IPS-18c (cell line): ENCODE data around the gene TRIM28.
A peak's percentile ranks its signal among the peaks of the same experiment; 100 is the strongest.
"Not testable (repeated sequence)": the region's sequence is repeated elsewhere in the genome, so short reads cannot be mapped to it uniquely, and the experiment has no call there.

Source experiments
- H3K4me3 ChIP-seq: 2 replicates; pipeline ENCODE4 v1.7.0; 2013; ENCODE audit warnings: low read depth, mild to moderate bottlenecking, low read length, moderate library complexity; ENCODE audit not compliant: insufficient read depth
- H3K9me3 ChIP-seq: one replicate; pipeline ENCODE4 v1.6.1; 2013; ENCODE audit warnings: mild to moderate bottlenecking, low read length, moderate library complexity; ENCODE audit not compliant: control insufficient read depth, insufficient read depth

TRIM28 gene

DNA sequence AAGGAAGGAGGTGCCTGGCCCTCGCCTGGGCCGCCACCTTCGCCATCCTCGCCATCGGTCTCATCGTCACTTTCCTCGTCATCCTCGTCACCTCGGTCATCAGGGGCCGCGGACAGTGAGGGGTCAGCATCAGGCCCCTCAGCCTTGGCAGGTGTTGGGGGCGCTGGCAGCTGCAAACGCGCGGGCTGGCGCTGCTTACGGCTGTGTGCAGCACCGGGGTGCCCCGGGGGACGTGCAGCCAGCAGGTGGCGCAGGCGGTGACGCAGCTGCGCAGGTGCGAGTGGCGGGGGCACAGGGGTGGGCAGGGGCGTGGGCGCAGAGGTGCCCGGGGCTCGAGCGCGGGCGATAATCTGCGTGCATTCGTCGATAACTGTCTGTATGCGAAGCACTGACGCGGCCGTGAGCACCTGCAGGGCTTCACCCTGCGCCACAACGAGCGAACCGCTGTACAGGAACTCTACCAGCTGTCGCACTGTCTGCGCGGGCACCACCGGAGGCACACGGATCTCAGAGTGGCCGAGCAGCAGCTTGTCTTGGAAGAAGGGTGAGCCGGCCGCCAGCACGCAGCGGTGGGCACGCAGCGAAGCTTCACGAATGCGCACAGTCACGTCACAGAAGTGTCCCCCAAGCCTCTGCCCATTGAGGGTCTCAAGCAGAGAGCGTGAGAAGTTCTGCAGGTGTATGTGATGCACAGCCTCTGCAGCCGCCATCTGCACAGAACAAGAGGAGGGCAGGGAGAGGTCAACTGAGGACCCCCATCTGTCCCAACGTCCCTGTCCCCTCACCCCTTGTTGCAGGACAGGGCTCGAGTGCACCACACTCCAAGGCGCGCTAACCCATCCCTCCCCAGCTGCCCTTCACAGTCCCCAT, 26.7 kb upstream of the TRIM28 start:
- Histone ChIP-seq H3K9me3 (peaks cover 3% of the 10 kb centered on the region), H3K4me3 (no peak overlapping the region)

DNA sequence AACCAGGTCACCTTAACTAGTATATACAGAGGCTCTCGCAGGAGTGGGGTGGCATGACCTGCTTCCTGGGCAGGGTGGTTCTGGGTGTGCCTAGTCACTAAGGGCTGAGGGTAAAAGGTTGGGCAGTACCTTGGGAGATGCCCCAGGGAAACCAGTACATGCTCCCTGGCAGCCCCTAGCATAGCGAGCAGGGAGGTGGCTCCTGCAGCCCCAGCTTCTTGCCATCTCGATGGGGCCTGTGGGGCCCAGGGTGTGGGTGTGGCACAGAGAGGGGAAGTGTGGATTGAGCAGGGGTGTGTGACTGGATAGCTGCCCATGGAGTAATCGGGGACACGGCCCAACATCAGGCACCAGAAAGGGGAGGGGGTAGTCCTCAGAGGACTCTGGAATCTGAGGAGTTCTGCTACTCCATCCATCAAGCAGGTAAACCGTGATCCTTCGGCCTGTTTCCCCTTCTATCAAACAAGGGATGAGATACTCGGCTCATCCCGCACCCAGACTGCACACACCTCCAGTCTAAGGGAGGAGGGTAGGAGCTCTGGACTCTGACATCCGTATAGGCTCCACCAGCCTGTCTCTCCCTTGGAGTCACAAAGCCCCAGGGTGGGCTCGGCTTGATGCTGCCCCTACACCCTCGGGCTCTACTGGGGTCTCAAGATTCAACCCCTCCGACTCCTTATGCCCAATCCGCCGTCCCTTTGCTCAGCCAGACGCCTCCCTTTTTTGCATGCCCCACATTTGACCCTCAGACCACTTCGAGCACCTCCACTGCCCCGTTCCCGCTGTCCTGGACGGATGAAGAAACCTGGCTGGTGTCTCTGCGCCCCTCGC, 25.4 kb upstream of the TRIM28 start:
- H3K4me3 ChIP-seq, result peak overlapping the region; percentile 95
- peaks cover 3% of the 10 kb centered on the region for H3K9me3 ChIP-seq

DNA sequence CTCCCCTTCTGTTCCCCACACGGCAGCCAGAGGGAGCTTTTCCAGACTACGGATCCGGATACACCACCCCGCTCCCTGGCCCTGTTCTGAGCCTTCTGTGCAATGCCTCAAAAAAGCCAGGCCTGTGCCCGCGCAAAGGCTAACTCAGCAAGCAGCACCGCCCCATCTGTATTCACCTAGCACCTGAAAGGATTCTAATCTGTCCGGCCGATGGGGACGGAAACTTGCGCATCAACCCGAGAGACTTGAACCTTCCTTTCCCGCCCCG, 24.8 kb upstream of the TRIM28 start:
- peaks cover 3% of the 10 kb centered on the region for H3K9me3 ChIP-seq
- H3K4me3 ChIP-seq, result peak overlapping the region; percentile 95

DNA sequence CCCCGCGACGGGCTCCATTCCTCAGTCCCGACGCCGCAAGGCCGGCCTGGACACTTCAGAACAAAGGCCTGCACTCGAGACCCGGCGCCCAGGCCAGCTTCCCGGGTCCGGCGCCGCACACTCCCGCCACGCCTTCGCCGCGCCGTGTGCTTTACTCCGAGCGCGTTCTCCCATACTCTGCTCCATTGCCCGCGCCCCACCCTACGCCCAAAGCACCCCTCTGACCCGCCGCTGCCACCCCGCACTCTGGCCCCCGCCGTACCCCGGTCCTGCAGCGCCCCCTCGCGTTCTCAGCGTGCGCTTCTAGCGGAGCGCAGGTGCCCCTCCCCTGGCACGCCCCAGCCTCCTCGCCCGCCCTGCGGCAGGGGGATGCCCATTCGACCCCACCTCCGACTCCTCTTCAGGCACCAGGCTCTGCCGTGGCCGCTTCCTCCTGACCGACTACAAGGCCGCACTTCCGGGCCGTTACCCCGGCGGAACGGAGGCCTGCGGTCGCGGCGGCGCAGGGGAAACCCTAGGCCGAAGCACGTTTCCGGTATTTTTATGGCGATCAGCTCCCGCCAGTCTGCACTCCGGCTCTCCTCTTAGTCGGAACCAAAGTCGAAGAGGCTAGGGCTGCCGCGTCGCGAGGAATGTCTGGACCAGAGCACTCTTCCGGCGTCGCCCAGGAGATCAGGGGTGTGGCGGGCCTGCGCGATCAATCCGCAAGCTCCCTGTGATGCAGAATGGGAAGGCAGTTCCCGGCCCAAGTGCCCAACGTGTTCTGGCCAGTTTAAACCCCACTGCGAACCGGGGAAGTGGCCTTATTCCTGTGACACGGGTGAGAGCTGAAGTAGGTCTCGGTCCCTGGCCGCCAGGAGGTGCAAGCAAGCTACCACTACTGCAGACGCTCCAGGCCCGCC, 24.3 kb upstream of the TRIM28 start, which contains the start of gene ZBTB45:
Gene ZBTB45 (minus strand): TSS at position 456 of the 902 bp plus-strand sequence. CDS start 2,137 bp downstream, outside the sequence.
- peaks cover 3% of the 10 kb centered on the region for H3K9me3 ChIP-seq
- peak within 1 kb of the TSS; percentile 95 for H3K4me3 ChIP-seq

DNA sequence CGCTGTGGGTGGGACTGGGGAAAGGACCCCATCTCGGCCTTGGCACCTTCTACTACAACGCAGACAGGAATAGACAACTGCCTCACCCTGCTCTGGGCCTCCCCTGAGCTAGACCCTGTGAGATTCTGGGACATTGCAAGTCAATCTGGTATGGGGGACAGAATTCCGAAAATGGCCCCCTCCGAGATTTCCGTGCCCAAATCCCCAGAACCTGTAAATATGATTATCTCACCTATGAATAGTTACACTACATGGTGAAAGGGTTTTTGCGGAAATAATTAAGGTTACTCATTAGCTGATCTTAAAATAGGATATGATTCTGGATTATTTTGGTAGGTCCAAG, 23.6 kb upstream of the TRIM28 start:
- Histone ChIP-seq H3K4me3 (peak overlapping the region; percentile 95), H3K9me3 (peaks cover 3% of the 10 kb centered on the region)

DNA sequence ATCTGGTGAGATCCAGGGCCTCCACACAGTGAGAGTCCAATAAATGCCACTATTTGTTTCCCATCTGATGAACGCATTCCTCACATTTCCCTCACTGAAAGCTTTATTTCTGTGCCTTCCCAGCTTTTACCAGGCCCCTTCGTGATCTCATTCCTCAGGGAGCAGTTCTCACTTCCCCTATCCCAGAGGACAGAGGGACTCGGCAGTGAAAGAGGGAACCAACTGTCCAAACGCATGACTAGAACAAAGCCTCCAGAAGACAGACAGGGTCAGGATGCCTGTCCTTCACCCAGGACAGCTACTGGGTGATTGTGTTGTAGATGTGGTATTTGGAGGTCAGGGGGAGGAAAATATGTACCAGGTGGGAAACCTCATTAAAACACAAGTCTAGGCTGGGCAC, 22.2 kb upstream of the TRIM28 start:
- no peak overlapping the region for H3K4me3 ChIP-seq

DNA sequence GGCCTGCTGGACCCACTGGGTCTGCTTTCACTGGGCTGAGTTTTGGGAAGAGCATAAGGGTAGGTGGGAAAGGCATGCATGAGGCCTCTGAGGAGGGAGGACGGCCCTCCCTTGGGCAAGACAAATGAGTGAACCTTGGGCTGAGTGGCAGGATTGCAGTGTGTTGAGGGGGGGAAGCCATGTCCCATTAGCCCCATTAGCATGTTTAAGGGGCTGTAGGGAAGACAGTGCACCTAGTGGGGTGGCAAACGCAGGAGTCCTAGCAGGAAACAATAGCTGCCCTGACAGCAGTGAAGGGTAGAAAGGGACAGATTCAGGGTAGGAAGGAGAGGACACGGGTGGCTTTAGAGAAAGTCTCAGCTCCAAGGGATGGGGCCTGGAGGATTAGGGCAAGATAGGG, 21.2 kb upstream of the TRIM28 start:
- Histone ChIP-seq H3K4me3 (no peak overlapping the region), H3K9me3 (peaks cover 3% of the 10 kb centered on the region)

More for the DNA sequence above, 22.2 kb upstream of the TRIM28 start:
- H3K9me3 ChIP-seq, result peaks cover 3% of the 10 kb centered on the region

DNA sequence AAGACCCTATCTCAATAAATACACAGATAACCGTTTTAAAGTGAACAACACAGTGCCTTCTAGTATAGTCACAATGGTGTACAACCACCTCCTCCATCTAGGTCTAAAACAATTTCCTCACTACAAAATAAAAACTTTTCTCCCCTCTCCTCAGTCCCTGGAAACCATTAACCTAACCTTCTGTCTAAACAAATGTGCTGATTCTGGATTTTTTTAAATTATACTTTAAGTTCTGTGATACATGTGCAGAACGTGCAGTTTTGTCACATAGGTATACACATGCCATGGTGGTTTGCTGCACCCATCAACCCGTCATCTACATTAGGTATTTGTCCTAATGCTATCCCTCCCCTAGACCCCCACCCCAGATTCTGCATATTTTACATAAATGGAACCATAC, 14.5 kb upstream of the TRIM28 start:
- Histone ChIP-seq H3K4me3 (no peak overlapping the region), H3K9me3 (no peaks in the 10 kb centered on the region)

DNA sequence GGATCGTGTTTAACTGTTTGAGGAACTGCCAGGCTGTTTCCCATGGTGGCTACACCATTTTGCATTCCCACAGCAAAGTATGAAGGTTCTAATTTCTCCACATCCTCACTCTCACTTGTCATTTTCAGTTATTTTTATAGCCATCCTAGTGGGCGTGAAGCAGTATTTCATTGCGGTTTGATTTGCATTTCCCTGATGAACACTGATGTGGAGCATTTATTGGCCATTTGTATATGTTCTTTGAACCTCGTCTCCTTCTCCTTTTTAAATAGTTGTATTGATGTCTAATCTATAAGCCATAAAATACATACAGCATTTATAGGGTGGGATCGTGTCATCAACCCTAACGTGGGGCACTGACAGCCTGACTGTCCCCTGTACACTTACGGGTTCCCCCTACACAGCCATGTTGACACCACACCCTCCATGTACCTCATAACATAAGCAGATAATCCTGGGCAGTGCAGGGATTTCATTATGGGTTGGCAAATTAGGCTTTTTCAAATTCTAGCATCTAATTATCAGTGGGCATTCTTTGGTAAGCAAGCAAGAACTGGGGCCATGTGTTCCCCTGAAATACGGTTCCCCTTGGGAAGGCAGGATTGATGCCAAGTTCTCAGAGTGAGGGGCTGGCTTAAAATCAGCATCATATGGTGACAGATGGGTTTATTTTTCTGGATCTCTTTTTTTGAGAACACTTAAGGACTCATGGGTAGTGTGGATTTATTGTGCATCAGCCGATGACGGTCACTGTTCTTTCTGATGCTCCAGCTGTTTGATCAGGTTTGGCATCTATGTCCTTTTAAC, 12.6 kb upstream of the TRIM28 start:
- no peaks in the 10 kb centered on the region for H3K9me3 ChIP-seq
- no peak overlapping the region for H3K4me3 ChIP-seq

DNA sequence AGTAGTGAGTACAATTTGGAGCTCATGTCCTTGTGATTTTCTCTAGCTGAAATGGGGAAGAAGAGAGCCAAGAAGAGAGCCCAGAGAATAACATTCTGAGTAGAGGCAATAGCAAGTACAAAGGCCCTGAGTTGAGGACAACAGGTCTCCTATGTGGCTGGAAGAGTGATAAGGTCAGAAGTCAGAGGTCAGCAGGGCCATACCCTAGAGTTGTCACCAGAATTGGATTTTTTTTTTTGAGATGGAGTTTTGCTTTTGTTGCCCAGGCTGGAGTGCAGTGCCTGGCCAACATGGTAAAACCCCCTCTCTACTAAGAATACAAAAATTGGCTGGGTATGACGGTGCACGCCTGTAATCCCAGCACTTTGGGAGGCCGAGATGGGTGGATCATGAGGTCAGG, 8.0 kb upstream of the TRIM28 start:
- H3K4me3 ChIP-seq, result no peak overlapping the region
- no peaks in the 10 kb centered on the region for H3K9me3 ChIP-seq

DNA sequence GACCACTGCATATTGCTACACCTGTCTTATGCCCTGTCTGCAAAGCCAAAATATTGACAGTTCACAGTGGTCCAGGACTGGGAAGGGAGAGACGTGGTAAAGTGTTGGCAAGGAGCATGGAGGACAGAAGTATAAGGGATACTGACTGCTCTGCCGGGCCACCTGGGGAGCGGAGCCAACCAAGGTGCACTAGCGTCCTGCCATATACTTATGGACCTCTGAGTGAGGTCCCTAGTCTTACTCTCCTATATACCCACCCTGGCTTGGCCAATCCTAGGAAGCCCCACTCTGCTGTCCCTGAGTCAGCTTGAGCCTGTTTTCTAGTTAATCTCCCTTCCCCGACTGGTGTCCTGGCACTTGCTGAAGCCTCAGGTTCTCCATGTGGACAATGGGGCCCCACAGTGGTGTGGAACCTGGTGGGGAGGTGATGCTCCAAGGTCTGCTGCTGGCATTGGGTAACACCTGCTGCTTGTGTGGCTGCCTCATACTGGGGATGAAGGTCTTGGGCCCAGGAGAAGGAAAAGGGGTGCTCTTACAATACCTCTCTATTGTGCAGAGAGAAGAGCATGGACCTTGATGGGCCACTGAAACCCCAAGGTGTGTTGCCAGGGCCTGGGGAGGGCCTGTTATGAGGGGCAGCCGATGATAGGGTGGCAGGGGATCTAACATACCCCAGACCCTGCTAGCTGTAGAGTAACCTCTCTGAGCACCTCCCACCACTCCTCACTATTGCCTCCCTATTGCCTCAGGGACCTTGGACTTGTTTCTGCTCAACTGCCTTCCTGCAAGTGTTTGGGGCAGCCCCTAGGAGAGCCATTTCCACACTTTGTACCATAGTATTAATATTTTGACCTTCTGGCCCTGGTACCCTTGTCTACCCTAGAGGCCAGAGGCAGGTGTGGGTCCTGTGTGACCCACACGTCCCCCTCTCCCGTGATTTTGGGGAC, 6.7 kb upstream of the TRIM28 start:
- H3K9me3 ChIP-seq, result no peaks in the 10 kb centered on the region
- H3K4me3 ChIP-seq, result no peak overlapping the region

DNA sequence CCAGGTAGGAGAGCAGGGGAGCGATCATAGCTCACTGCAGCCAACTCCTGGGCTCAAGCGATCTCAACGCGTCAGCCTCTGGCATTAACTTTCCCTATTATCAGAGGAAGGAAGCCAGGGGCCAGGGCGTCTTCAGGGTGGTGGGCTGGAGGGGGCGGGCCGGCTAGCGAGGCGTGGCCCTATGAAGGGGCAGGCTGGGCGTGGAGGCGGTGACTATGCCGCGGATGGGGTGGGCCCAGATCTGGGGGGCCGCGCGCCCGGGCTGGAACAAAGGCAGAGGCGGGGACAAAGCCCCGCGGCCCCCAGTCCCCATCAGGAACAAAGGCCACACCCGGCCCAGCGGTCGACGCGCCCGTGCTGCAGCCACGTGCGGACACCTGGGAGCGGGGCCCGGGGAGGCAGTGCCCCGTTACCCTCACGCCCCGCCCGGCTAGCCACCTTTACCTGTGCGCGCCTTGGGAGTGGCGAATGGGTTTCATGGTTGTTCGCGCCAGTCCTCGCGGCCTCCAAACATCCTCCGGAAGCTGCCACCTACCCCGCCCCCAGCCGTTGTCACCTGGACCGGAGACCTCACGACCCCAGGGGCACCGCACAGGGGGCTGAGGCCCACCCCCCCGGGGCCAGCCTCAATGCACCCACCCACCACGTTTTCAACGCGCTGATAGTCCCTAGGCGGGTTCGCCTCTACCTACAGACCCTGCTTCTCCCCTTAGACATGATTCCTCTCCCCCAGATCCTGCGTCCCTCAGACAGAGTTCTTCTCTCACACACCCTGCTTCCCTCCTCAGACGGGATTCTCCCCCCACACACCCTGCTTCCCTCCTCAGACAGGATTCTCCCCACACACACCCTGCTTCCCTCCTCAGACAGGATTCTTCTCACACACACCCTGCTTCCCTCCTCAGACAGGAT, 5.4 kb upstream of the TRIM28 start:
- no peaks in the 10 kb centered on the region for H3K9me3 ChIP-seq
- H3K4me3 ChIP-seq, result peak overlapping the region; percentile 38; the same call in 1 of the 2 replicates

DNA sequence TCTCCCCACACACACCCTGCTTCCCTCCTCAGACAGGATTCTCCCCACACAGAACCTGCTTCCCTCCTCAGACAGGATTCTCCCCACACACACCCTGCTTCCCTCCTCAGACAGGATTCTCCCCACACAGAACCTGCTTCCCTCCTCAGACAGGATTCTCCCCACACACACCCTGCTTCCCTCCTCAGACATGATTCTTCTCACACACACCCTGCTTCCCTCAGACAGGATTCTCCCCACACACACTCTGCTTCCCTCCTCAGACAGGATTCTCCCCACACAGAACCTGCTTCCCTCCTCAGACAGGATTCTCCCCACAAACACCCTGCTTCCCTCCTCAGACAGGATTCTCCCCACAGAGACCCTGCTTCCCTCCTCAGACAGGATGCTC, 4.7 kb upstream of the TRIM28 start:
- H3K4me3 ChIP-seq, H3K9me3 ChIP-seq: not testable (repeated sequence)

DNA sequence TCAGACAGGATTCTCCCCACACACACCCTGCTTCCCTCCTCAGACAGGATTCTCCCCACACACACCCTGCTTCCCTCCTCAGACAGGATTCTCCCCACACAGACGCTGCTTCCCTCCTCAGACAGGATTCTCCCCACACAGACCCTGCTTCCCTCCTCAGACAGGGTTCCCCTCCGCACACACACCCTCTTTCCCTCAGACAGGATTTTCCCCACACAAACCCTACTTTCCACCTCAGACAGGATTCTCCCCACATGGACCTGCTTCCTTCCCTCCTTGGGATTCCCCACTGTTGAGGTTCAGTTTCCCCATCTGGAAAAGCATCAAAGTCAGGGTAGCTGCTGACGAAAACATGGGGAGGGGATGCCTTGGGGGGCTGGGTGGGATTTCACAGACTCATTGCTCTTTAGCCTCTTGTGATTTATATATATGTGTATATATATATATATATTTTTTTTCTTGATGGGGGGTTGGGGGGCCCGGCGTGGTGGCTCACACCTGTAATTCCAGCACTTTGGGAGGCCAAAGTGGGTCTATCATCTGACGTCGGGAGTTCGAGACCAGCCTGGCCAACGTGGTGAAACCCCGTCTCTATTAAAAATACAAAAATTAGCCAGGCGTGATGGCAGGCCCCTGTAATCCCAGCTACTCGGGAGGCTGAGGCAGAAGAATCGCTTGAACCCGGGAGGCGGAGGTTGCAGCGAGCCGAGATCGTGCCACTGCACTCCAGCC, 1.1 kb upstream of the TRIM28 start:
- H3K4me3 ChIP-seq, H3K9me3 ChIP-seq: not testable (repeated sequence)
